K562 (cell line): ENCODE data around the gene BTBD2. TPM values are rescaled to one million over a fixed set of nuclear protein-coding genes. Genes with fewer than 3 reads are reported as not detected.

Source experiments
- BRD9 ChIP-seq: fragments of 450-650 bp; IDR thresholded peaks from 2 replicates; pipeline ENCODE4 v1.6.1; 2018; ENCODE audit warnings: low read depth; ENCODE audit not compliant: partially characterized antibody
- KLF10 ChIP-seq: fragments of 250-450 bp; sonication (Bioruptor Pico); IDR thresholded peaks from 2 replicates; pipeline ENCODE4 v1.6.1; 2021; ENCODE audit warnings: matching md5 sums
- KLF13 ChIP-seq: fragments of 450-650 bp; IDR thresholded peaks from 2 replicates; pipeline ENCODE4 v1.6.1; 2016; ENCODE audit warnings: missing genetic modification characterization, low read depth, mild to moderate bottlenecking, missing compliant biosample characterization, moderate library complexity, borderline replicate concordance
- MEF2D ChIP-seq: conservative IDR thresholded peaks from 2 replicates; pipeline ENCODE4 v1.6.1; 2016; ENCODE audit warnings: low read depth, missing genetic modification characterization, missing compliant biosample characterization
- RBM17 ChIP-seq: fragments of 200-400 bp; formaldehyde crosslinking; IDR thresholded peaks from 2 replicates; pipeline ENCODE4 v1.6.1; 2017; ENCODE audit warnings: low read depth, mild to moderate bottlenecking, low read length, borderline replicate concordance
- TARDBP ChIP-seq: fragments of 450-650 bp; IDR thresholded peaks from 2 replicates; pipeline ENCODE4 v1.6.1; 2016
- ZKSCAN8 ChIP-seq: fragments of 200-800 bp; sonication (Bioruptor generic); IDR thresholded peaks from 2 replicates; pipeline ENCODE4 v1.6.1; 2016; ENCODE audit warnings: missing genetic modification characterization, missing compliant biosample characterization
- ZNF311 ChIP-seq: fragments of 250-450 bp; sonication (Bioruptor Pico); IDR thresholded peaks from 2 replicates; pipeline ENCODE4 v1.4.0; 2020; ENCODE audit warnings: mild to moderate bottlenecking, moderate library complexity
- ZNF444 ChIP-seq: fragments of 250-450 bp; sonication (Bioruptor Pico); IDR thresholded peaks from 2 replicates; pipeline ENCODE4 v1.4.0; 2020; ENCODE audit warnings: mild to moderate bottlenecking, moderate library complexity
- ZNF584 ChIP-seq: fragments of 200-800 bp; sonication (Bioruptor generic); IDR thresholded peaks from 2 replicates; pipeline ENCODE4 v1.6.1; 2016; ENCODE audit warnings: low read depth, mild to moderate bottlenecking, missing genetic modification characterization, missing compliant biosample characterization
- ZNF589 ChIP-seq: fragments of 200-800 bp; sonication (Bioruptor generic); IDR thresholded peaks from 2 replicates; pipeline ENCODE4 v1.6.1; 2016; ENCODE audit warnings: low read depth, missing genetic modification characterization, missing compliant biosample characterization
- ZNF785 ChIP-seq: fragments of 250-450 bp; sonication (Bioruptor Pico); IDR thresholded peaks from 2 replicates; pipeline ENCODE4 v1.4.0; 2020; ENCODE audit warnings: mild to moderate bottlenecking
- polyA plus RNA-seq, 8 experiments: library from polyadenylated mRNA; depleted of rRNA in 4 of 8; stranded (reverse) in 5 of 8; unstranded in 3 of 8; fragments of >200 nt; fragmentation: Nextera tagmentation in 2 of 8; fragmentation: Illumina TruSeq in 1 of 8; extraction: Ambion mirVana in 2 of 8; extraction: Trizol in 1 of 8; gene quantifications; 2 replicates each; pipeline versions ENCODE4 v1.2.1 to v1.2.3, GENCODE V29; 2011 to 2014; ENCODE audit warnings: inconsistent platforms in 1 of 8, missing spikeins in 1 of 8
- total RNA-seq, 7 experiments: library from RNA; depleted of rRNA in 6 of 7; stranded (reverse); fragments of >200 nt in 6 of 7; fragmentation: Illumina TruSeq in 2 of 7; extraction: Trizol in 2 of 7; gene quantifications; 2 replicates each; pipeline versions ENCODE4 v1.2.1 to v1.2.3, GENCODE V29; 2011 to 2021; ENCODE audit warnings: low replicate concordance in 1 of 7
- TF ChIP-seq, protein P1 (sequence below): fragments of 200-800 bp; sonication (Bioruptor generic); IDR thresholded peaks from 2 replicates; pipeline ENCODE4 v1.6.1; 2017; ENCODE audit warnings: missing genetic modification characterization, missing compliant biosample characterization
- TF ChIP-seq, protein P2 (sequence below), 2 experiments: fragments of 200-800 bp in 1 of 2; sonication (Bioruptor generic) in 1 of 2; sonication (generic) in 1 of 2; formaldehyde crosslinking in 1 of 2; IDR thresholded peaks in 1 of 2; conservative IDR thresholded peaks in 1 of 2; 2 replicates each; pipeline versions ENCODE4 v1.5.0 to v1.6.1; 2016 to 2020; ENCODE audit warnings: missing compliant biosample characterization in 1 of 2, missing genetic modification characterization in 1 of 2, missing genetic modification reagents in 1 of 2
- TF ChIP-seq, protein P3 (sequence below): fragments of 250-450 bp; sonication (Bioruptor Pico); IDR thresholded peaks from 2 replicates; pipeline ENCODE4 v1.4.0; 2020
- TF ChIP-seq, protein P4 (sequence below), 2 experiments: fragments of 250-450 bp in 1 of 2; fragments of 450-650 bp in 1 of 2; sonication (Bioruptor Pico) in 1 of 2; IDR thresholded peaks; 2 replicates each; pipeline versions ENCODE4 v1.6.1 to v1.8.0; 2016 to 2021; ENCODE audit warnings: mild to moderate bottlenecking in 2 of 2, moderate library complexity in 2 of 2, missing compliant biosample characterization in 1 of 2, missing genetic modification characterization in 1 of 2

The BTBD2 gene
- total and polyA plus RNA-seq, 9 of the 15 experiments (the other 6 are each of a cell fraction or from before 2014, with no cell fraction given): 0.10 to 15.6 (median 6.9) TPM

DNA sequence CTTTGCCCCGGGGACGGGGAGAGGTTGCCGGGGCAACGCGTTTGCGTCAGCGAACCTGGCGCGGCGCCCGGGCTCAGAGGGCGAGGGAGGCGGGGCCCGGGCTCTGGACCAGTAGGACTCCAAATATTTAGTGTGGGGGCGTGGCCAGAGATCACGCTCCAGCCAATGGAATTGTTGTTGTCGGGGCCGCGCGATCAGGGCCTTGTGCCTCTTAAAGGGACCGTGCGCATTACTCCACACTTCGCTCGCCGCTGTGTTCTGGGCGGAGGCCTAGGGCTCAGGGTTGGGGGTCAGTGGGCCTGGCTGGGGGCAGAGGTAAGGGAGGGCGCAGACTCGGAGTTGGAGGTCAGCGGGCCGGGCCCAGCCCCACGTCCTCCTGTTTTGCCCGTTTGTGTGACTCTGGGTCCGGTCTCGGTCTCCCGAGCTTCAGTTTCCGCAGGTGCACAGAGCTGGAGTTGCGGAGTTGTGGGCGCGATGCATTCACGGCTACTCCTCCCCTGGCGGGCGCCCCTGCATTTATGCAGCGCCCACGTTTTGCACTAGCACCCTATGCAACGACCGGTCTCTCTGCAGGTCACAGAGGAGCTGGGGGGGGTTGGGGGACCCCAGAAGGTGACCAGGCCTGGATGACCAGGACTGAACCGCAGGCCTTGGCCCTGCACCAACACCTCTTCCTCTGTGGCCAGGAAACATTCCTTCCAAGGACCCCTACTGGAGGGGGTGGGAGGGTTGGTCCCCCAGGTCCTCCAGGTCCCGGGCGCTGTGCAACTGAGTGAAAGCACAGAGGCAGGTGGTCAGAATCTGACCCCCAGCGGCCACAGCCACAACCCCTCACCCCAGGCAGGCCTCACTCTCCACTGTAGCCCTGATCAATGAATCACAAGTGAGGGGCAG is 46.2 kb upstream of the BTBD2 start (continued):
- no peak for TF ChIP-seq RBM17
- no peak for TF ChIP-seq ZNF311 (CRISPR knock-in tag)
- peak; percentile 70 for TF ChIP-seq BRD9
- TF ChIP-seq, protein P1, sequence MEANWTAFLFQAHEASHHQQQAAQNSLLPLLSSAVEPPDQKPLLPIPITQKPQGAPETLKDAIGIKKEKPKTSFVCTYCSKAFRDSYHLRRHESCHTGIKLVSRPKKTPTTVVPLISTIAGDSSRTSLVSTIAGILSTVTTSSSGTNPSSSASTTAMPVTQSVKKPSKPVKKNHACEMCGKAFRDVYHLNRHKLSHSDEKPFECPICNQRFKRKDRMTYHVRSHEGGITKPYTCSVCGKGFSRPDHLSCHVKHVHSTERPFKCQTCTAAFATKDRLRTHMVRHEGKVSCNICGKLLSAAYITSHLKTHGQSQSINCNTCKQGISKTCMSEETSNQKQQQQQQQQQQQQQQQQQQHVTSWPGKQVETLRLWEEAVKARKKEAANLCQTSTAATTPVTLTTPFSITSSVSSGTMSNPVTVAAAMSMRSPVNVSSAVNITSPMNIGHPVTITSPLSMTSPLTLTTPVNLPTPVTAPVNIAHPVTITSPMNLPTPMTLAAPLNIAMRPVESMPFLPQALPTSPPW (CRISPR knock-in tag): peak; percentile 85
- TF ChIP-seq, protein P2, sequence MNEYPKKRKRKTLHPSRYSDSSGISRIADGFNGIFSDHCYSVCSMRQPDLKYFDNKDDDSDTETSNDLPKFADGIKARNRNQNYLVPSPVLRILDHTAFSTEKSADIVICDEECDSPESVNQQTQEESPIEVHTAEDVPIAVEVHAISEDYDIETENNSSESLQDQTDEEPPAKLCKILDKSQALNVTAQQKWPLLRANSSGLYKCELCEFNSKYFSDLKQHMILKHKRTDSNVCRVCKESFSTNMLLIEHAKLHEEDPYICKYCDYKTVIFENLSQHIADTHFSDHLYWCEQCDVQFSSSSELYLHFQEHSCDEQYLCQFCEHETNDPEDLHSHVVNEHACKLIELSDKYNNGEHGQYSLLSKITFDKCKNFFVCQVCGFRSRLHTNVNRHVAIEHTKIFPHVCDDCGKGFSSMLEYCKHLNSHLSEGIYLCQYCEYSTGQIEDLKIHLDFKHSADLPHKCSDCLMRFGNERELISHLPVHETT (CRISPR knock-in tag; conservative IDR thresholded peaks at IDR 0.05 in 1 of 2, IDR thresholded peaks at IDR 0.05 in 1 of 2): no peak; a peak in 1 of 4 replicates
- no peak for TF ChIP-seq ZNF584 (CRISPR knock-in tag)
- no peak for TF ChIP-seq KLF13 (tag)
- no peak for TF ChIP-seq ZNF444 (CRISPR knock-in tag)
- TF ChIP-seq ZNF589 (CRISPR knock-in tag): no peak
- TF ChIP-seq, protein P3, sequence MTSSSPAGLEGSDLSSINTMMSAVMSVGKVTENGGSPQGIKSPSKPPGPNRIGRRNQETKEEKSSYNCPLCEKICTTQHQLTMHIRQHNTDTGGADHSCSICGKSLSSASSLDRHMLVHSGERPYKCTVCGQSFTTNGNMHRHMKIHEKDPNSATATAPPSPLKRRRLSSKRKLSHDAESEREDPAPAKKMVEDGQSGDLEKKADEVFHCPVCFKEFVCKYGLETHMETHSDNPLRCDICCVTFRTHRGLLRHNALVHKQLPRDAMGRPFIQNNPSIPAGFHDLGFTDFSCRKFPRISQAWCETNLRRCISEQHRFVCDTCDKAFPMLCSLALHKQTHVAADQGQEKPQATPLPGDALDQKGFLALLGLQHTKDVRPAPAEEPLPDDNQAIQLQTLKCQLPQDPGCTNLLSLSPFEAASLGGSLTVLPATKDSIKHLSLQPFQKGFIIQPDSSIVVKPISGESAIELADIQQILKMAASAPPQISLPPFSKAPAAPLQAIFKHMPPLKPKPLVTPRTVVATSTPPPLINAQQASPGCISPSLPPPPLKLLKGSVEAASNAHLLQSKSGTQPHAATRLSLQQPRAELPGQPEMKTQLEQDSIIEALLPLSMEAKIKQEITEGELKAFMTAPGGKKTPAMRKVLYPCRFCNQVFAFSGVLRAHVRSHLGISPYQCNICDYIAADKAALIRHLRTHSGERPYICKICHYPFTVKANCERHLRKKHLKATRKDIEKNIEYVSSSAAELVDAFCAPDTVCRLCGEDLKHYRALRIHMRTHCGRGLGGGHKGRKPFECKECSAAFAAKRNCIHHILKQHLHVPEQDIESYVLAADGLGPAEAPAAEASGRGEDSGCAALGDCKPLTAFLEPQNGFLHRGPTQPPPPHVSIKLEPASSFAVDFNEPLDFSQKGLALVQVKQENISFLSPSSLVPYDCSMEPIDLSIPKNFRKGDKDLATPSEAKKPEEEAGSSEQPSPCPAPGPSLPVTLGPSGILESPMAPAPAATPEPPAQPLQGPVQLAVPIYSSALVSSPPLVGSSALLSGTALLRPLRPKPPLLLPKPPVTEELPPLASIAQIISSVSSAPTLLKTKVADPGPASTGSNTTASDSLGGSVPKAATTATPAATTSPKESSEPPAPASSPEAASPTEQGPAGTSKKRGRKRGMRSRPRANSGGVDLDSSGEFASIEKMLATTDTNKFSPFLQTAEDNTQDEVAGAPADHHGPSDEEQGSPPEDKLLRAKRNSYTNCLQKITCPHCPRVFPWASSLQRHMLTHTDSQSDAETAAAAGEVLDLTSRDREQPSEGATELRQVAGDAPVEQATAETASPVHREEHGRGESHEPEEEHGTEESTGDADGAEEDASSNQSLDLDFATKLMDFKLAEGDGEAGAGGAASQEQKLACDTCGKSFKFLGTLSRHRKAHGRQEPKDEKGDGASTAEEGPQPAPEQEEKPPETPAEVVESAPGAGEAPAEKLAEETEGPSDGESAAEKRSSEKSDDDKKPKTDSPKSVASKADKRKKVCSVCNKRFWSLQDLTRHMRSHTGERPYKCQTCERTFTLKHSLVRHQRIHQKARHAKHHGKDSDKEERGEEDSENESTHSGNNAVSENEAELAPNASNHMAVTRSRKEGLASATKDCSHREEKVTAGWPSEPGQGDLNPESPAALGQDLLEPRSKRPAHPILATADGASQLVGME (CRISPR knock-in tag): no peak
- TF ChIP-seq KLF10: no peak
- TF ChIP-seq, protein P4, sequence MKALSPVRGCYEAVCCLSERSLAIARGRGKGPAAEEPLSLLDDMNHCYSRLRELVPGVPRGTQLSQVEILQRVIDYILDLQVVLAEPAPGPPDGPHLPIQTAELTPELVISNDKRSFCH (CRISPR knock-in tag; IDR thresholded peaks at IDR 0.05): no peak
- TF ChIP-seq, protein P4 (tag; IDR thresholded peaks at IDR 0.05): no peak; the same call in 1 of the 2 replicates
- TF ChIP-seq ZNF785 (CRISPR knock-in tag): no peak
- TF ChIP-seq MEF2D (tag): no peak
- TF ChIP-seq TARDBP: no peak
- peak; percentile 85; the same call in 1 of the 2 replicates for TF ChIP-seq ZKSCAN8 (CRISPR knock-in tag)
